Smooth muscle cell of bladder (primary cell): ENCODE results near the gene SPTLC2. TPM values are rescaled to one million over a fixed set of nuclear protein-coding genes. Genes with fewer than 3 reads are reported as not detected.

Experiments
- total RNA-seq: library from RNA; depleted of rRNA; stranded (reverse); fragments of >200 nt; gene quantifications from 2 replicates; pipeline ENCODE4 v1.2.3, GENCODE V29; 2014

The SPTLC2 gene, protein sequence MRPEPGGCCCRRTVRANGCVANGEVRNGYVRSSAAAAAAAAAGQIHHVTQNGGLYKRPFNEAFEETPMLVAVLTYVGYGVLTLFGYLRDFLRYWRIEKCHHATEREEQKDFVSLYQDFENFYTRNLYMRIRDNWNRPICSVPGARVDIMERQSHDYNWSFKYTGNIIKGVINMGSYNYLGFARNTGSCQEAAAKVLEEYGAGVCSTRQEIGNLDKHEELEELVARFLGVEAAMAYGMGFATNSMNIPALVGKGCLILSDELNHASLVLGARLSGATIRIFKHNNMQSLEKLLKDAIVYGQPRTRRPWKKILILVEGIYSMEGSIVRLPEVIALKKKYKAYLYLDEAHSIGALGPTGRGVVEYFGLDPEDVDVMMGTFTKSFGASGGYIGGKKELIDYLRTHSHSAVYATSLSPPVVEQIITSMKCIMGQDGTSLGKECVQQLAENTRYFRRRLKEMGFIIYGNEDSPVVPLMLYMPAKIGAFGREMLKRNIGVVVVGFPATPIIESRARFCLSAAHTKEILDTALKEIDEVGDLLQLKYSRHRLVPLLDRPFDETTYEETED
- 15.8 and 17.5 TPM in 2 replicates for total RNA-seq

DNA sequence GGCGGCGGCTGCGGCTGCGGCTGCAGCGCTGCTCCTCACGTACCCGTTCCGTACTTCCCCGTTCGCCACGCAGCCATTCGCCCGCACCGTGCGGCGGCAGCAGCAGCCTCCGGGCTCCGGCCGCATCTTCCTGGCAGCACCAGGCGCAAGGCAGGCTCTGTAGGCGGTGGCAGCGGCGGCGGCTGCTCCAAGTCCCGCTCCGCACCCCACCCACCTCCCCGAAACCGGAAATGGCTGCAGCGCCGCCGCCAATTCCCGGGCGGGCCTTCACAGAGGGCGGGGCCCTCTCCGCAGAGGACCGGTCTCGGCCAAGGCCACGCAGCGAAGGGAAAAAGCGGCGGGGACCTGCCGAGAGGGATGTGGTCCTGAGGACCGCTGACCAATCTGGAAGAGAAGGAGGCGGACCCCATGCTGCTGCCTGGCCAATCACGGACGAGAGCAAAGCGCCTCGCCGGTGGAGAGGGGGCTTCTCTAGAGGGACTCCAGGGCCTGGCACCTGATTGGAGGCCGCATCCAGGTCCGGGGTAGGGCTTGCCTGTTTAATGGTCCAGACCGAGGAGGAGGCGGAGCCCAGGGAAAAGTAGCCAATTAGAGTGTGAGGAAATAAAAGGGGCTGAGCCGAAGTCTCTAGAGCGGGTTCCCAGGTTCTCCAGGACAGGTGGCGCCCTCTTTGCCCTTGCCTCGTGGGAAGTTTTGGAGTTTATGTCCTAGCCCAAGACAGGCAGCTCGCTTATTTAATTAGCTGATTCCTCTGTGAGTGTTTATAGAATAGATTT lies at the start of gene SPTLC2:
Gene SPTLC2, minus strand, starts transcription at position 184 of the 776 bp plus-strand sequence. Its CDS starts 58 bp downstream, at position 126.

DNA sequence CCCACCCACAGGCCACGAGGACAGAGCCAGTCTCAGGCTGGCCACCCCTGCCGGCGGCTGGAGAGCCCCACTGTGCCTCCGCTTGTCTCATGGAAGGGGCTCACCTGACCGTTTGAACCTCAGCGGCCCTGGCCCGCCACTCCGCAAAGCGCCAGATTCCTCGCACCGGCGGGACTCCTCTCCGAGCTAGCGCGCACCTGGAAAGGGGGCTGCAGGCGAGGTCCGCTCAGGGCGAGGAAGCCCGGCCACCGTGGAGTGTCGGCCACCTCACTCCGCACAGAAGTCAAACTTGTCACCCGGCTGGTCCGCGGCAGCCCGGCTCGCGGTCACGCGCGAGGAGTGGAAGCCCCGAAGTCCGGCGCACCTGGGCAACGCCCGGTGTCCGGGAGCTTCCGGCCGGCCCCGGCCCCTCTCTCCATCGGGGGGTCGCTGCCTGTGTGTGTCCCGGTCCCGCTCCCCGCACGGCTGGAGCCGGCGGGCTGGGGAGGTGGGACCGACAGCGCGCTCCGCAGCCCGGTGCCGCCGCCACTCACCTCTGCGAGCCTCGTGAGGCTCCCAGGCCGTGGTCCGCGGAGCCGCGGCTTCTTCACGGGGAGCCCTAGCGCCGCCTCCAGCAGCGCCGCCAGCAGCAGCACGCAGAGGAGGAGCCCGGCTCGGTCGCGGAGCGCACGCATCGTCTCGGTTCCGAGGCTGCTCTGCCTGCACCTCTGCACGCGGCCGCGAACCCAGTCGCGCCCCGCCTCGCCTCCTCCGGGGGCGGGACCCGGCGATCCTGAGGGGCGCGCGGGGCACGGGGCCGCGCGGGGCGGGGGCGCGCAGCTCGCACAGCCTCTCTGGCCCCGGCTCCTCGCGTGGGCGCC lies 118.1 kb downstream of the SPTLC2 start, which contains the start of gene ISM2:
Gene ISM2, minus strand, starts transcription at position 697 of the 860 bp plus-strand sequence. Its CDS starts 23 bp downstream, at position 674.

DNA sequence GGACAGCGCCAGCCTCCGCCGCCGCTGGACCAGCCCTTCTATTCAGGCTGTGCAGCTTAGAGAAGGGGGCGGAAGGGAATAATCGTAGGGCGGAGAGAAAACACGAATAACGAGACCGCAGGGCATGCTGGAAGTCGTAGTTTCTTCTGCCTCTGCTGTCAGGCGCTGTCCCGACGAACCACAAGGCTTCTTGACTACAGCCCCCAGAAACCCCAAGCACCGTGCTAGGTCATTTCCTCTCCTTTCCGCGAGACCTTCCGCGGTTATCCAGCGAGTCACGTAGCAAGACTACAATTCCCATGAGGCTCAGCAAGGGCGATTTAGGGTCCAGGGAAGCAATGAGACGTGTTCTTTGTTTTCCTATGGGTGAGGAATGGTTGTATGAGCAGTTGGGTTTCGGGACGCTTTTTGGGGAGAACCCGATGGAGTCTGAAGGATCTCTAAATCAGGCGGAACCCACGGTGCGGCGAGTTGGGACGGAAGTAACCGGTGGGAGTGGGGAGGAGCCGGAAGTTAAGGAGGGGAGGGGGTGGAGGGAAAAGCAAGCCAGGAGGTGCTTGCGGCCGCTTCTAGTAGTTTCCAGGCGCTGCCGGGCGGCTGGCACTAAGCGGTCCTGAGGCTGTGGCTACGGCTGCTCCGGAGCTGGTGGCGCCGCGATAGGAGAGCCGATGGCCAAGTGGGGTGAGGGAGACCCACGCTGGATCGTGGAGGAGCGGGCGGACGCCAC lies 158.8 kb downstream of the SPTLC2 start, which contains the start of the genes AHSA1 and VIPAS39:
Gene AHSA1, plus strand, starts transcription at position 572 of the 727 bp plus-strand sequence. Its CDS starts 97 bp downstream, at position 669.
Gene VIPAS39, minus strand, starts transcription at position 80 of the 727 bp plus-strand sequence. CDS start 3,499 bp downstream, outside the sequence.

Other genes with a start within 250 kb of the SPTLC2 start
- 9.7 and 9.8 TPM in 2 replicates for gene TMED8, start 239.5 kb downstream of the SPTLC2 start, total RNA-seq
- 3.1 TPM in 2 replicates for gene SAMD15, start 239.3 kb downstream of the SPTLC2 start, total RNA-seq
- 0.09 and 0.14 TPM in 2 replicates for gene NOXRED1, start 193.1 kb downstream of the SPTLC2 start, total RNA-seq
- gene VIPAS39, start 159.0 kb downstream of the SPTLC2 start, total RNA-seq, result 27.7 and 27.8 TPM in 2 replicates
- gene AHSA1, start 158.5 kb downstream of the SPTLC2 start, total RNA-seq, result 95.4 and 136 TPM in 2 replicates
- 0.14 and 0.55 TPM in 2 replicates for gene ISM2, start 117.8 kb downstream of the SPTLC2 start, total RNA-seq
- gene ALKBH1, start 91.4 kb upstream of the SPTLC2 start, total RNA-seq, result 7.7 and 7.9 TPM in 2 replicates
- 168 and 174 TPM in 2 replicates for gene SLIRP, start 91.5 kb upstream of the SPTLC2 start, total RNA-seq
- gene SNW1, start 144.5 kb upstream of the SPTLC2 start, total RNA-seq, result 41.7 and 47.0 TPM in 2 replicates
- 4.3 and 4.4 TPM in 2 replicates for gene ADCK1, start 183.5 kb upstream of the SPTLC2 start, total RNA-seq